LNCaP clone FGC (cell line): Measurements from ENCODE around the gene HERC4.
A peak's percentile ranks its signal among the peaks of the same experiment; 100 is the strongest.

Experiments used
- DNase-seq: peaks from one replicate; pipeline ENCODE4 v3.0.0-alpha.2; 2011; ENCODE audit warnings: low read depth
- H3K4me3 ChIP-seq: 2 replicates; pipeline ENCODE4 v1.5.1; 2011; ENCODE audit warnings: mild to moderate bottlenecking, low read depth, low read length, control low read depth
- TF ChIP-seq, protein P1 (sequence below): IDR thresholded peaks from 2 replicates; pipeline ENCODE4 v1.5.1; 2012; ENCODE audit warnings: mild to moderate bottlenecking; ENCODE audit not compliant: control insufficient read depth, insufficient read depth; ENCODE audit errors: extremely low read depth

The HERC4 gene

DNA sequence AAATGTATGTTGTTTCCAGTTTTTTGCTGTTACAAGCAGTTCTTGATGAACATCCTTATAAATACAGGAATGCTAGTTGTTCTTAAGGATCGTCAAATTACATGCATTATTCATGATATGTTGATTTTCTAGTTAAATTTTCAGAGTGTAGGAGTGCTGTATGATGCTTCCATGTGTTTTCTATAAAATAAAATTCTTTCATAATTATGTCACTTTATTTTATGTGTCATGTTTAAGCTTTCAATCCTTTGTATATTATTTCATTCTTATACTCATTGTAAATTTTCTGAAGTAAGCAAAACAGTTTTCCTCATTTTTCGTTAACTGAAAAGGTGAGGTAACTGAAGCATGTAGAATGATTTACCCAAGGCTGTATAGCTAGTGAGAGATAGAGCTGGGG, 17.4 kb upstream of the HERC4 start:
- no peak overlapping the region for H3K4me3 ChIP-seq
- TF ChIP-seq, protein P1, sequence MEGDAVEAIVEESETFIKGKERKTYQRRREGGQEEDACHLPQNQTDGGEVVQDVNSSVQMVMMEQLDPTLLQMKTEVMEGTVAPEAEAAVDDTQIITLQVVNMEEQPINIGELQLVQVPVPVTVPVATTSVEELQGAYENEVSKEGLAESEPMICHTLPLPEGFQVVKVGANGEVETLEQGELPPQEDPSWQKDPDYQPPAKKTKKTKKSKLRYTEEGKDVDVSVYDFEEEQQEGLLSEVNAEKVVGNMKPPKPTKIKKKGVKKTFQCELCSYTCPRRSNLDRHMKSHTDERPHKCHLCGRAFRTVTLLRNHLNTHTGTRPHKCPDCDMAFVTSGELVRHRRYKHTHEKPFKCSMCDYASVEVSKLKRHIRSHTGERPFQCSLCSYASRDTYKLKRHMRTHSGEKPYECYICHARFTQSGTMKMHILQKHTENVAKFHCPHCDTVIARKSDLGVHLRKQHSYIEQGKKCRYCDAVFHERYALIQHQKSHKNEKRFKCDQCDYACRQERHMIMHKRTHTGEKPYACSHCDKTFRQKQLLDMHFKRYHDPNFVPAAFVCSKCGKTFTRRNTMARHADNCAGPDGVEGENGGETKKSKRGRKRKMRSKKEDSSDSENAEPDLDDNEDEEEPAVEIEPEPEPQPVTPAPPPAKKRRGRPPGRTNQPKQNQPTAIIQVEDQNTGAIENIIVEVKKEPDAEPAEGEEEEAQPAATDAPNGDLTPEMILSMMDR: no peak
- no peak for DNase-seq

DNA sequence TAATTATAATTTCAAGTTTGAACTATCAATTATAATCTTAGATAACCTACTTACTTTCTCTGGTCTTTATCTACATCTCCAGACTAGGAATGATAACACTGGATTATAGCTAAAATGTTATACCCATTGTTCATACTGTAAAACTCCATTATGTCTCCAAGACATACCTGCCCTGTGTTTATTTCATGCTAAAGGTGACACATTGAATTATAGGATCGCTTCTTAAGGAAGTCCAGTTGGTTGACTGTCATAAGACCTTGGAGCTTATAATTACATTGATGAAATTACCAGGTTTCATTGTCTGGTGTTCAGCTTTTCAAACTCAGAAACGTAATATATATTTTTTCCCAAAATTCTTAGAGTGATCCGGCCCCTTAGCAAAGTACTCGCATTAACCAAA, 15.5 kb upstream of the HERC4 start:
- no peak for DNase-seq
- TF ChIP-seq, protein P1: no peak
- H3K4me3 ChIP-seq: no peak overlapping the region

DNA sequence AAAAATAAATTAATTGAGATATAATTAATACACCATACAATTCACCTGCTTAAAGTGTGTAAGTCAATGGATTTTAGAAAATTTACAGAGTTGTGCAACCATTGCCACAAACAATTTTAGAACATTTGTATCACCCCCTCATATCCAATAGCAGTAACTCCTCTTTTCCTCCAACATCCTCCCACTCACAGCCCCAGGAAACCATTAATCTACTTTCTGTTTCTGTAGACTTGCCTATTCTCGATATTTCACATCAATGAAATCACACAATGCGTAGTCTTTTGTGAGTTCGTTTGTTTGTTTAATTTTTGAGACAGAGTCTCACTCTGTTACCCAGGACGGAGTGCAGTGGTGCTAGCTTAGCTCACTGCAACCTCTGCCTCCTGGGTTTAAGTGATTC, 13.7 kb upstream of the HERC4 start:
- TF ChIP-seq, protein P1: no peak
- no peak overlapping the region for H3K4me3 ChIP-seq
- DNase-seq: no peak

DNA sequence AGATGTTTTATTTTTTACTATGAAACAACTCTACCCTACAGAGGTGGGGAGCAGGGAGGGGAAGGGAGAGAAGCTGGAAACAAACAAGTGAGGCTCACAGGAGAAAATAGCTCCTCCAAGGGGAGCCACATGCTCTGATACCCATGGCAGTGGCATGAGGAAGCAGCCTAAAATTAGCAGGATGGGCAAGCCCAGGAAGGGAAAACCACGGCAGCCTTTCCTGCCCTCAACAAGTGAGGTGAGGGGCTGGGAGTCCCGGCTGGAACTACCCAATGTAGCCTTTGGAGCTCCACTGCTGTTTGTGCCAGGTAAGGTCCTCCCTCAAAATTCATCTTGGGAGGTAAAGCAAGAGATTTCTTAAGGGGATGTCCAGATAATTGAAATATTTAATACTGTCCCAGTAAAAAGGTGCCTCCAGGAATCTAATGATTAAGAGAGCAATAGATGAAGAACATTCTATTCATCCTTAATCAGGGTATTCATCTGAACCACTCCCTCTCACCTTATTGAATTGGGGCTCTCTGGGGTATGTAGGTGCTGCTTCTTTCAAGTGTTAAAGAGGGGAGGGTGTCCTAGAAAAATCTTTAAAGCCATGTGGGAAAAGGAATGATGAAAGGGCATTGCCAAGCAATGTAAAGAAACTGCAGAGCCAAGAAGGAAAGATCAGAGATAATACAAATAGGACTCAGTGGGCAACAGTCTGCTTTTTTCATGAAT, 12.8 kb upstream of the HERC4 start:
- TF ChIP-seq, protein P1: no peak
- no peak for DNase-seq
- no peak overlapping the region for H3K4me3 ChIP-seq

DNA sequence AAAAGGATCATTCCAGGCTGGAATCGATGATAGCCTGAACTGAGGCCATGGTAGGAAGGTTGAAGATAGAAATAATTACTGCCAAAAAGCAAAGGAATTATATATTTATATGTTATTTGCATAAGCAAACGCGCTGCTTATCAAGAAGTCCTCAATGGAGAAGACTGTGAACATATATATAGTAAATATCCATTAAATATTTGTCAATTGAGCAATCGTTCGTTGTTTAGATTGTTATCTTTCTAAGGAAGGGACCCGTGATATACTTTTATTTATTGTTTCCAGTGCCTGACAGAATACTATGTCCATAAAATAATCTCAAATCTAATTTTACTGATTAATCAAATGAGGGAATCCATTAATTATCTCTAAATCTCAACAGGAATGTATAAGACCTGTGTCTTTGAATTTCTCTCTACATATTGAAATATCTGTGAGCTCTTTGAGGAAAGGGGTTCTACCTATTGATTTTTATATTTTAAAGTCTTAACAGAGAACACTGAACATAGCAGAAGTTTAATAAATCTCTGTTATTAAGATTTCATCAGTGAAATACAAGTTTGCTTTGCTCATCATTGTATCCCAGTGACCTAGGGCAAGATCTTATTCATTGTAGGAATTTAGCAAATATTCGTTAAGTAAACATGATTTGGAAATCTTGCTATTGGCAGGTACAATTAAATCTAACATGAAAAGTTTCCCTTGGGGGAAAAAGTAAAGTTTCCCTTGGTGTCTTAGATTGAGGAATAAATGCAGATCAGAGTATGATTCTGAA, 12.0 kb upstream of the HERC4 start:
- no peak overlapping the region for H3K4me3 ChIP-seq
- TF ChIP-seq, protein P1: no peak
- DNase-seq: peak; percentile 36

DNA sequence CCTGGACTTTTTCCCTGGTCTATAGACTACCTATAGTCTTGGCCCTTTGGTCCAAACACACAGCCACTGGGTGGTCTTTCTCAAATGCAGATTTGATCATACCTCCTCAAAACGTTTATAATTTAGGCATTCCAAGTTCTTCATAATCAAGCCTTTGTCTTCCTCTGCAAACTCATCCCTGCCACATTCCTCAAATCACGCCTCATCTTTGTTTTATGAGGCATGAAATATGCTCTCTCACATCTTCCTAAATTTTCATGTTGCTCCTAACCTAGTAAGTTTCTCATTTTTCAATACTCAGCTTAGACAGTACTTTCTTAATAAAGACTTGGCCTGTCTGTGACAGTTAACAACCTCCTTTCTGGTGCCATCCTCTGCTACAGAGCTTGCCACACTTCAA, 10.9 kb upstream of the HERC4 start:
- TF ChIP-seq, protein P1: no peak
- DNase-seq: no peak
- no peak overlapping the region for H3K4me3 ChIP-seq

DNA sequence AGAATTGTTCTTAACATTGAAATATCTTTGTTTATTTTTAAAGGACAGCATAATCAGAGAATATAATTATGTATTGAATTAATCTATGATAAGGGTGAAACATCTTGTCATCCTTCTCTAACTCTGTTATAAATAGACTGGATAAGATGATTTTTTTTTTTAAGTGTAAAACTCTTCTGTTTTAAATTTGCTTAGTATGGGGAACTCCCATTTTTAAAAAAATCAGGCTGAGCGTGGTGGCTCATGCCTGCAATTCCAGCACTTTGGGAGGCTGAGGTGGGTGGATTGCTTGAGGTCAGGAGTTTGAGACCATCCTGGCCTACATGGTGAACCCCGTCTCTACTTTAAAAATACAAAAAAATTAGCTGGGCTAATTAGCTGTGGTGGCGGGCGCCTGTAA, 9.4 kb upstream of the HERC4 start:
- DNase-seq: no peak
- H3K4me3 ChIP-seq: no peak overlapping the region
- TF ChIP-seq, protein P1: no peak
